Stimulated activated CD4-positive, alpha-beta T cell treated with anti-CD3 and anti-CD28 coated beads, TNF-alpha, amount 100 ng/mL, for 24 hours (primary cell): ENCODE data around the gene PIPOX.

Experiments
- DNase-seq, 3 experiments: peaks; one replicate each; pipeline ENCODE4 v3.0.0-alpha.2; 2020; ENCODE audit warnings: low read depth in 3 of 3

PIPOX gene, protein sequence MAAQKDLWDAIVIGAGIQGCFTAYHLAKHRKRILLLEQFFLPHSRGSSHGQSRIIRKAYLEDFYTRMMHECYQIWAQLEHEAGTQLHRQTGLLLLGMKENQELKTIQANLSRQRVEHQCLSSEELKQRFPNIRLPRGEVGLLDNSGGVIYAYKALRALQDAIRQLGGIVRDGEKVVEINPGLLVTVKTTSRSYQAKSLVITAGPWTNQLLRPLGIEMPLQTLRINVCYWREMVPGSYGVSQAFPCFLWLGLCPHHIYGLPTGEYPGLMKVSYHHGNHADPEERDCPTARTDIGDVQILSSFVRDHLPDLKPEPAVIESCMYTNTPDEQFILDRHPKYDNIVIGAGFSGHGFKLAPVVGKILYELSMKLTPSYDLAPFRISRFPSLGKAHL

DNA sequence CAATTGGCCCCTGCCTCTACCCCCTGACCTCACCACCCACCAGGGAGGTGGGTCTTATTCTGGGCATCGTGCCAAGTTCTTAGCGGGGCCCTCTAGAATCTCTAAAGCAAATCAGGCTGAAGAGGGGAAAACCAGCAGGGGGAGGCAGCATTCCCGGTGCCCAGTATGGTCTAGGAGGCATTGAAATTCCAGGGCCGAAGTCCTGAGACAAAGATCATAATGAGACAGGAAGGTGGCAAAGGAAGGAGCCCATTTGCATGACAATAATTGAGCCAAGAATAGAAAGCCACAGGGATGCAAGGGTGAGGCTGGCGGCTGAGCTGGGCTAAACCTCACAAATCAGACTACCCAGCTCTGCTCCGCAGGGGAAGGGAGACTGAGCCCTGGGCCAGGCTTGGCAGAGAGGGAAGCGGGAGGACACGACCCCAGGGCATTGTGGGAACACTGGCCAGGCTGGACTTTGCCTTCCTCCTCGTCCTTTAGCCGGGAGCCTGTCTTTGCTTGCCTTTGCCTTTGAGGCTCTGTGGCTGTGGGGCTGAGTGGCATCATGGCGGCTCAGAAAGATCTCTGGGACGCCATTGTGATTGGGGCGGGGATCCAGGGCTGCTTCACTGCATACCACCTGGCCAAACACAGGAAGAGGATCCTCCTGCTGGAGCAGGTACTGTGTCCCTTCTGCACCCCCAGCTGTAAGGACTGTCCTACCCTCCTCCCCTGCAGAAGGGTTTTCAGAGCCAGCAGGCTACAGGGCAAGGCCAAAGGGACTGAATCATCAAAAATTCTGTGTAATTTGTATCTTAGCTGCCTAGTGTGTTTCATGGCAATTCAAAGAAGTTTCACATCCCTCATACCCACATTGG, at the start of gene PIPOX:
TSS of gene PIPOX (plus strand) at position 463 of the 860 bp plus-strand sequence. CDS start at position 548, 85 bp downstream.
- DNase-seq, result no peak

DNA sequence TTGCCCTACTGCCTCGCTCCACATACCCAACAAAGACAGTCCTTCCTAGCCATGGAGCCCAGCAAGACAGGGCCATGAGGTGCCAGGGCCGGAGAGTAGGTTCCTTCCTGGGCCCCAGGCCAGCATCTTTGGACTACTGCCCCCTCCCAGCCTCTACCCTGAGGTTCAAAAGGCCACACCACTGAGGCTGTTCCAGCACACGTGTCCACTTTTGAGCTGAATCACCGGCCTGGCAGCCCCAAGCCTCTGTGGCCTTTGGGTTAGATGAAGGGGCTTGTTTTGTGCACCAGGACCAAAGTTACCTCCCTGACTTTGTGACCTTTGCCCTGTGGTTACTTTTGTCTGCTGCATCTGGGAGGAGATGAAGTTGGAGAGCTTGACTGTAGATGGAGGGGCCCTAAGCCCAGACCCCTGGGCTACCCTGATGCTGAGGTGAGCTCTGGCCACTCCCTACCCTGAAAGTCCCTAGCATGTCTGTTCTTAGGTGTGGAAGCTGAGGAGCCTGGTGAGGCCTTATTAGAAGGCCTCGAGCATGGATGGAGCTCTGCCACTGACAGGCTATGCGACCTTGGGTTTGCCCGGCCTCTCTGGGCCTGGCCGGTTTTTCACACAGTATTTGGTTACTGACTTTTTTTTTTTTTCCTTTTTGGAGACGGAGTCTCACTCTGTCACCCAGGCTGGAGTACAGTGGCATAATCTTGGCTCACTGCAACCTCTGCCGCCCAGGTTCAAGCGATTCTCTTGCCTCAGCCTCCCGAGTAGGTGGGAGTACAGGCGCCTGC, 49.1 kb upstream of the PIPOX start:
- no peak for DNase-seq

DNA sequence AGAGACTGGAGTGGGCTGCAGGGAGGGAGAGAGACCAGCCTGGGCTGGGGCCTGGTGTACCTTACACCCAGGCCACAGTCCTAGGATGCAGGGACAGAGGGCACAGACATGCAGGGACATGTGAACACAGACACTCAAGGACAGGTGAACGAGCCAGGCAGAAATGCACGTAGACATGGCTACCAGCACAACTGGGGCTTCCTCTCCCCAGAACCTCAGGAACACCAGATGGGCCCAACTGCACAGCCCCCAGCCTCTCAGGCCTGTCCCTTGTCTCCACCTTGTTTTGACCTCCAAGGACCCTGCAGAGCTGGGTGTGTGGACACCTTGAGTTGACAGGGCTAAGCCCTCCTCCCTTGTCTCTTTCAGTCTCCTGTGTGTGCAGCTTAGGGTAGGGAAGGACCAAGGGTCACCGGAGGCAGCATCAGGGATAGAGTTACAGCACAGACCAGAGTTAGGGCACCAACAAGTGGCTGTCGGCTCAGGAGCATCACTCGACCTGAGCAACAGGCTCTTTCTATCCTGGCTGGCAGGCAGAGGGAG, 46.3 kb upstream of the PIPOX start:
- no peak for DNase-seq

DNA sequence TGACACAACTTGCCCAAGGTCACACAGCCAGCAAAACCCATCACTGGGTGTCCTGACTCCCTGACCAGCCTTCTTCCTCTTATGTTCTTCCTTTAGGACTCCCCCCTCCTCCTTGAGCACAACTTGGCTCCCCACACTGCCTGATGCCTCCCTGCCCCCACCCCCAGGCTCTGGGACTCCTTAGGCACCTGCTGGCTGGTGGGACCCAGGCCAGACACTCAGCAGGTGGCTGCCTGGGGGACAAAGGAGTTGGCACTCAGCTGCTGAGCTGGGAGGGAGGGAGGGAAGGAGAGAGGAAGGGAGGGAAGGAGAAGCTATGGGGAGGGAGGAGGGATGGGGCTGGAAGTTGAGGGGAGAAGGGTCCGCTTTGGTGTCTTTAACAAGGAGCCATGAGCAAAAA, 45.1 kb upstream of the PIPOX start:
- no peak for DNase-seq

DNA sequence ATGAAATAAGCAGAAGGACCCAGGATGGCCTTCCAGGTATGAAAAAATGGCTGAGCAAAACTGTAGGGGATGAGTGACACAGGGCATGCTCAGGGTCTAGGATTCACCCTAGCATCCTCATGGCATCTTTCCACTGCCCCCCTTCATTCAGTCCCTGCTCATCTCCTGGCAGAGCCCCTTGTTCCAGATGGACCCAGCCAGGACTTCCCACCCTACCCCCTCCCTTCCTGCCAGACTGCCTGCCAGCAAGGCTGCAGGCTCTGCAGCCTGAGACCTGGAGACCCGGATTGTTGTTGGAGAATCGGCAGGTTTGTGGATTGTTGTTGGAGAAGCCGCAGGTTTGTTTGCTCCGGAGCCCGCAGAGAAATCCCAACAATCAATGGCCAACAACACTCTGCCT, 43.7 kb upstream of the PIPOX start:
- no peak for DNase-seq

DNA sequence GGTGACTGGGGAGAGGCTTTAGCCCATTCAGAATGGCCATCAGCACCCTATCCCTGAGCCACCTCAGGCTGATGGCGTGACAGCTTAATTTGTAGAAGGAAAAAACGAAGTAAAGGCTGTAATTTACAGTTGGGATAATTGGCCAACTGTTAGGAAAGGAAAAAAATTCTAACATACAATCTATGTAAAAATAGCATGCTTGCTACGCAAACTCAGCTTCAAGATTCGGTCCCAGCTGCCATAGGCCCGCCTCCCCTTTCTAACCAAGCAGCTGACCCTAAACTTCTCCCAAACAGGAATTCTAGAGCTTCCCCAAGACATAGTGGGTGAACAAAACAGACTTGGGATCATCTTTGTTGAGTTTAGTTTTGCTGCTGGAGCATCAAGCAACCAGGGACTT, 42.0 kb upstream of the PIPOX start:
- no peak for DNase-seq

DNA sequence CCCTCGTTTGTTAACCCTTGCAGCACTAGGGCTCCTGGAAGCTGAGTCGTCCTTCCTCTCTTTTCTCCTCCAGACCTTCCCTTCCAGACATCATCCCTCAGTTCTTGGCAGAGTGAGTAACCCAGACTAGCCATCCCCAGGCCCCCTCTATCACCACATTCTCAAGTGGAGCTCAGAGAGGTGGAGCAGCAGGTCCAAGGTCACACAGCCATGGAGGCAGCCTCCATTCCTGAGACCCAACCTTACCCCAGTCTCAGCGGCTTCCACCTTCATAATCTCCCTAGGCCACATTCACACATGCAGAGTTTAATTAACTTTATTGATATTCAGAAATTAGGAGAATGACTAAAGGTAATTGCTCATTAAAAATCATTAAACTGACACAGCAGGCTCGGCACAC, 40.1 kb upstream of the PIPOX start:
- DNase-seq, result no peak

DNA sequence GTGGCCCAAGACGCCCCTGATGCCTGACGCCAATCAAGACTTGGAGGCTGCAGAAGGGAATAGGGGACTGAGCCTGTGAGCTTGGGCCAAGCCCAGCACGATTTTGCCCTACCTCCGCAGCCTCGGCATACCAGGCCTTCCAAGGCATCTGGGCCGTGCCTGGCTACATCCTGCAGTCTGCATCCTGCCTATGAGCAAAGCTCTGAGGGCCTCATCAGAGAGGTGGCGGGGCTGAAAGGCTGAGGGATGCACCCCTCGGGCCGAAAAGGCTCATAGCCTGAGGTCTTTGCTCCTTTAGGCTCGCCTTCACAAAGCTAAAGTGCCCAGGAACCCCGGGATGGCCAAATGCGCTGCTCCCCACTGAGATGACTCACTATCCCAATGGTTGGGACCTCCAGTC, 39.7 kb upstream of the PIPOX start:
- no peak for DNase-seq

DNA sequence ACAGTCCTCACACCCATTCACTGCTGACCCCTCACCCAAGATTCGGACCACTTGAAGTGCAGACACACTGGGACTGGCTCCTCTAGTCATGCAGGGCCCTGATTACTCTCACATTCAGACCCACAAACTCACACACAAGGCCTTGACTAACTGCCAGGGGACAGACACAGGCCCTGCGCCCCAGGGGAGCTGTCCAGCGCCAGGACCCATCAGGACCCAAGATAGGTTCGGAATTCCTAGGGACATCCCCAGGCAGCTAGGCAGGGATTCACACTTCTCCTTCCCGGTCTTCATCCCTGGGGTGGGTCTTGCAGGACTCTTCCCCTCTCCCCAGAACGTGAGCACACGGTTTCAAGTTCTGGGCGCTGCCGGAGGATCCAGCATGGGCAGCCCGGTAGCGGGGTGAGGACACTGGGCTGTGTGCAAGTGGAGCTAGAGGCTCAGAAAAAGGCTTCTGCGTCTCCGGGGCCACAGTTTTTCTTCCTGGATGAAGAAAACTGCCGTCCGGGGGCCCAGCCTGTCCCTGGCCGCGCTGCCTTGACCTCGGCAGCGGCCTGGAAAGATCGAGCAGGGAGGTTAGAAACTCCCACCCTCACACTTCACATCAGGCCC, 38.8 kb upstream of the PIPOX start:
- no peak for DNase-seq

DNA sequence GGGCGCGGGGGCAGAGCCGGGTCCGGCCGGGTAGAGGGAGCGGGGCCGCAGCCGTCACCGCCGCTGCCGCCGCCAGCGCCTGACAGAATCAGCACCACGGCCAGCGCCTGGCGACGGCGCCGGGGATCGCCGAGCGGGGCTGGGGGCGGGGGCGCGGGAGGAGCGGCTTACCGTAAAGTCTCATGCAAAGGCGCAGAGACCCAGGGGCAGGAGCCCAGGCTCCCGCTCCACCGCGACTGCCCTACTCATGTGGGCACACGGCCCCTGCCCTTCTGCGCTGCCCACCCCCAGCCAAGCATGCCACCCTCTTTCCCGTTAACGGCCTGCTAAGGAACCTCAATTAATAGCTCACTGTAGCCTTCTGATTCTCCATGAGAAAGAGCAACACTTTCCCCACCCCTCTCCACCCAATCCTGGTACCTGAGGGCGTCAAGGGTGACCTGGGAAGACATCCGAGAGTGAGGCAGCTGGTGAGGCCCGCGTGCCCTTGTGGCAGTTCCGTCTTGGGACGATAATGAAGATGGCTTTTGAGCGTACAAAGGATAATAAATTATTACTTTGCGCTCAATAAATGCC, 36.9 kb upstream of the PIPOX start, which contains the start of gene SEZ6:
TSS of gene SEZ6 (minus strand) at position 98 of the 576 bp plus-strand sequence. CDS start 164 bp downstream, outside the sequence.
- peak; percentile 23 to 72 (median 40) for DNase-seq

DNA sequence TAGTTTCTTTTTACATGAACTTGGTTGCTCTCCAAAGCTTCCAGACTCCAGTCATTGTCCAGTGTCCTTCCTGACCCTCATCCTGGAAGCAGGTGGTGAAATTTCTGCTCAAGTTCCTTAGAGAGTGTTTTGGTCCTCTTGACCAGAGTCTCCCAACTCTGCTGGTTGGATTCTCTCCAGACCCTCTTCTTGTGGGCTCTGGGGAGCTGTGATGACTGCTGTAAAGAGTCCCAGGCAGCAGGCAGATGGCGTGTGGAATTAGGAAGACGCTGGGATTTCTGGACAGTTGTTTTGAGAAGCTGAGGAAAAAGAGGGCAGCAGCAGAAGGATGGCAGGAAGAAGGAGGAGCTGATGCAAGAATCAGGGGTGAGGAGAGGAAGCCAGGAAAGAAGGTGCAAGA, 35.5 kb upstream of the PIPOX start:
- DNase-seq, result no peak

DNA sequence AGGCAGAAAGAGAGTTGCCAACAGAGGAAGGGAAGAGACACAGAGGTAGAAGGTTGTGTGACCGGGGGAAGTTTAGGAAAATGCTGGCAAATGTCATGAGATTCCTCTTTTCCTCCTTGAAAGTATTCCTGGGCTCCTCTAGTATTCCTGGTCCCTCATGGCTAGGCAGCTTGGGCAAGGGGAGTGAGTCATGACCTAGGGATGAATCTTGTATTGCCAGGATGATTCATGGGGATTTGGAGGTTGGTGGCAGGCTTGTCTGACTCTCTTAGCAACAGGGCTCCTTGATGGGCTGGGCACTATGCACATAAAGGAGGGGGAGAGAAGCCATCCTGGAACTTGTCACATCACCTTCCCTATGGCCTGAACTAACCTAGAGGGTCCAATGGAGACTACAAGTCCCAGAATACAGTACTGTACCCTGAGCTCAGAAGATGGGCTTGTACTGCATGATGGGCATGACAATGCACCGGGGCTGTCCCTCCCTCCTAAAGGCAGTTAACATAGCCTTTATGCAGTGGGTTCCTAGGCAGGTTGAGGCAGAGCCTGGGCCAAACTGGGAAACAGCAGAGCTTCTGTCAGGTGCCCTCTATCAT, 35.0 kb upstream of the PIPOX start:
- no peak for DNase-seq

DNA sequence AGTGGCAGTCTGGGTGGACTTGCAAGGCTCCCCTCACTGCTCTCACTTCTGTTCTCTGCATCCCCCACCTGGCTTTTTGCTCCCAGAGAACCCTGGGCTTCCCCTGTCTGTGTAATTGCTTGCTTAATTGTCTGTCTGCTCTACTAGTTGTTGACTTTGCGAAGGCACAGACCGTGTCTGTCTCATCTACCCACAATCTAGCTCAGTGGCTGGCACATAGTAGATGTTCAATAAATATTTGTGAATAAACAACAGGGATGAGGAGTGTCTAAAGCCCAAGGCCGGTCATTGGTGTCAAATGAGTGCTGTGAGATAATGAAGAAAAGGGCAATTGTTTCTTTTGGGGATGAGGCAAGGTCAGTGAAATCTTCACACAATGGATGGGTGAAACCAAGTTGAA, 34.4 kb upstream of the PIPOX start:
- DNase-seq, result no peak

DNA sequence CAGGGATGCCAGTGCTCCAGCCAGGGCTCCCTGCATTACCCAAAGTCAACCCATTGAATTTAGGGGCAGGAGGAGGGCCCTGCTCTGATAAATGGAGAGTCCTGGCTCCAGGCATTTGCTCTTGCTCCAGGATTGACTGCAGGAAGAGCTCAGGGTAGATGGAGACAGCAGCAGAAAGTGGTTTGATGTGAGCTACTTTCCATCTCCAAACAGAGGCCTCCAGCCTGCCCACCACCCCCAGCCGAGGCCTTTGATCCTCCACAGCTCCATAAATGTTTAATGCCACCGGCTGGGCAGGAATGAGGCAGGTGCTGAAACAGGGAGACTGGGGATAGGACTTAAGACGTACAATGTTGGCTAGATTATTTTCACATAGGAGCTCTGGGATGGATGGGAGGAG, 32.8 kb upstream of the PIPOX start:
- no peak for DNase-seq

DNA sequence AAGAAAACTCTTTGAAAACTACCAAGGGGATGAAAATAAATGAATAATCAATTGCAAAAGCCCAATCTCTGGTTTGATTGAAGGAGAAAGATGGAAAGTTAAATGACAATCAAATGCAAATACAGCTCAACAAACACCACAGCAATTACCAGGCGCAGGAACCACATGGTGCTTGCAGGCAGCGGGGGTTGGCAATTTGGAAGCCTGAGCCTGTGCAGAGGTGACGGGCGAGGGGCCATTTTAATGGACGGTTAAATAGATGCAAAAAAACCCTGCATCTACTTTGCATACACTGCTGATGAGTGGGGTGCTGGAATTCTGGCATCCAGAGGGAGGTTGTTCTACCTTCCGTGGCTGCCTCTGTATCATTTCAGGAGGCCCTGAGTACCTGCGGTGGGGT, 32.4 kb upstream of the PIPOX start:
- no peak for DNase-seq

DNA sequence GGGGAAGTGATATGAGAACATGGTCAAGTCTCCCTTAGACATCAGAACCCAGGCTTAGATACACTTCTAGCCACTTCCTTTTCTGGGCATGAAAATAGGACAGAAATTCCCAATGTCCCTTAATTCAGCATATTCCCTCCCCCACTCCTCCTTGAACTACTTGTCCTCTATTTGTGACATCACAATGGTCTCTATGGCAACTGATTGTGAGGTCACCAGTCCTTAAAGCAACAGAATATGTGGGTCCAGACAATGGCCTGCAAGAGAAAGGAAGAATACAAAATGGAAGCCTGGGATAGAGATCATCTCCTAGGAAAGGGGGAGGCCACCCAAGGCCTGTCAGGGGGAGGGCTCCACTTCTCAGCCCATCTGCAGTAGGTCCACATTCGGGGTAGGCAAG, 30.4 kb upstream of the PIPOX start:
- DNase-seq, result no peak

DNA sequence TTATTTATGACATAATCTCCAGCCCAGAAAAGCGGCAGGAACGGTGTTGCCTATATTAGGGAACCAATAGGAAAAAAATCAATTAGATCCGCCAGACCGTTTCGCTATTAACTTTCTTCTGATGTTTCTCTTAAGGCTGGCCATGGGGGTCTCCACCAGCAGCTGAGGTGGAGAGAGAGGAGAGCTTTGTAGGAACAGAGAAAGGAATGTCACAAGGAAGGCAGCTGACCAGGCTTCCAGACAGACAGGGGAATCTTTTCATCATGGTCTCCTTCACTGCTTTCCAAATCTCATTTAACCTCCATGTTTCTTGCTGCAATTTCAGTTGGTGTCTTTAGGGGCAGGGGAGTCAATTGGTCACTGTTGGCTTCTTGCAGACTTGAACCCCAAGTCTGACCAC, 28.2 kb upstream of the PIPOX start:
- DNase-seq, result no peak

DNA sequence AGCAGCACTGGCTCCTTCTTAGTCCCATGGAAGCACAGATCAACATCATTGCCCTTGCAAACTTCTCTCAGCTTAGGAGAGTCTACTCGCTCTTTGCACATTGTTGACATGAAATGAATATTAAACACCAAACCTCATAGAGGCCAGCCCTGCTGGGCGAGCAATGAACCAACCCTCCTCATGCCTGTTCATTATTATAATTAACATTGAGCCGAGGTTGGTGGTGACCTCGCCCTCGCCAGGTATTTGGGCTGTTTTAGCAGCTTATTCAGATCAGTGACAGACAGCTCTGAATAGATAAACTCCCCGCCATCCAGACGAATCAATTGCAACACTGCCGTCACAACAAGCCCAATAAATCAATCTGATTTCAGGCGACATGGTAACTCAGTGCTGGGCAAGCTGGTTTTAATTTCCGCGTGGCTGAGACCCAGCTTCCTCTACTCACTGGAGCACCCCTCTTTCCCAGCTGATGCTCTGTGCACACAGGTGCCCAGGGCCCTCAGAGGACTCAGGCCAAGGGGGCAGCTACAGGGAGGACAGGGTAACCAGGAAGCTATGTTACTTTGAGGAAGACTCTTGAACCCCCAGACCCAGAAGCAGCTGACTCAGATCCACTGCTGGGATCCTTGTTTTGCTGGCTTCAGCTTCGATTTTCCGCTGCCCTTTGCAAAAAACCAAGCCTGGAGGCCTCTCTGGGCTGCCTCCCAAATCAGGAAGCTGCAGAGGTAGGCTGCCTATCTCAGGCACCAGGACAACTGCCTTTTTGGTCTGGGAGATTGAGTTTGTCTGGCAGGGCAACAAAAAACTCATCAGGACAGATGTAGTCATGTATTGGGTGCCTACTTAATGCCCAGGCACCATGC, 26.4 kb upstream of the PIPOX start:
- DNase-seq, result no peak

DNA sequence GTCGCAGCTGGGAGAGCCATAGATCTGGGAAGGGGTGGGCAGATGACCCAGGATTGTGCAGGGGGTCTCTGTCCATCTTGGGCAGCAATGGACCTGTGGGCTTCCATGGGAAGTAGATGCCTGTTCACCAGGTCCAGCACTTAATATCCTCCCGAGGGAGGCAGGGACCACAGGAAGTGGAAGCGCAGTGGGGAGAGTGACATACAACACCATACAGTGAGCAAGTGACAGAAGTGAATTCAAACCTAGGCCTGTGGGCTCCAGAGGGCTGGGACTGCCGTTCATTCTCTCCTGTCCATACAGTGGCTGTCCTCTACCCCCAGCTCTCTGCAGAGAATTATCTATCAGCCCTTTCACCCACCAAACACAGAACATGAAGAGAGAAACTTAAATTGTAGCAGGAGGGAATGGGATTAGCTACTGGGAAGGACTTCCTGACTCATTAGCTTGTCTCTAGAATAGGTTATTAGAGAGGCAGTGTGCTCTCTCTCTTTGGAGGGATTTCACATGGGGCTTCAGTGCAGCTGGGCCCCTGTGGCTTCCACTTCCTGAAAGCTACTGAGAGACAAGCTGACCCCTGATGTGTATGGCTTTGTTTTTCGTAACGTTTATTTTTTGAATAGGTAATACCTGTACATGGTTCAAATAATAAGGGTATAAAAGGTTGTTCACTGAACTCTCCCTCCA, 24.0 kb upstream of the PIPOX start:
- no peak for DNase-seq
